ENCODE results near the gene DHRS9.

DHRS9 gene

GRCh38 chr2:169066897-169067296 is 2.5 kb upstream of the DHRS9 start:
- no peak for DNase-seq

GRCh38 chr2:169069833-169070232 is 470 bp downstream of the DHRS9 start:
- DNase-seq: no peak

- no peak for DNase-seq
Observed at GRCh38 chr2:169071455-169071854, 2.1 kb downstream of the DHRS9 start.

- no peak for DNase-seq
Observed at GRCh38 chr2:169072163-169072925, 3.0 kb downstream of the DHRS9 start.

GRCh38 chr2:169073211-169073962 is 4.0 kb downstream of the DHRS9 start:
- DNase-seq: no peak

GRCh38 chr2:169073963-169074751 is 4.8 kb downstream of the DHRS9 start:
- DNase-seq: no peak

GRCh38 chr2:169077674-169078240 is 8.4 kb downstream of the DHRS9 start:
- no peak for DNase-seq

GRCh38 chr2:169080250-169081069 is 11.1 kb downstream of the DHRS9 start:
- no peak for DNase-seq

- DNase-seq: no peak
Observed at GRCh38 chr2:169081551-169081950, 12.2 kb downstream of the DHRS9 start.

GRCh38 chr2:169082995-169083394 is 13.6 kb downstream of the DHRS9 start:
- no peak for DNase-seq

- DNase-seq: no peak
Observed at GRCh38 chr2:169086893-169087467, 17.6 kb downstream of the DHRS9 start.

- no peak for DNase-seq
Observed at GRCh38 chr2:169087757-169088379, 18.5 kb downstream of the DHRS9 start.

- no peak for DNase-seq
Observed at GRCh38 chr2:169089182-169089581, 19.8 kb downstream of the DHRS9 start.

GRCh38 chr2:169090133-169090820 is 20.9 kb downstream of the DHRS9 start:
- DNase-seq: no peak

GRCh38 chr2:169091256-169091655 is 21.9 kb downstream of the DHRS9 start:
- DNase-seq: no peak

- DNase-seq: no peak
Observed at GRCh38 chr2:169091761-169092519, 22.6 kb downstream of the DHRS9 start.

- DNase-seq: no peak
Observed at GRCh38 chr2:169093535-169093934, 24.2 kb downstream of the DHRS9 start.

GRCh38 chr2:169094676-169095075 is 25.3 kb downstream of the DHRS9 start:
- no peak for DNase-seq

GRCh38 chr2:169095621-169096105 is 26.3 kb downstream of the DHRS9 start:
- DNase-seq: no peak

GRCh38 chr2:169104848-169105247 is 35.5 kb downstream of the DHRS9 start:
- no peak for DNase-seq

Data from activated naive CD4-positive, alpha-beta T cell (primary cell).